Measurements from ENCODE around the gene DRAM1.
"Not testable (repeated sequence)": the region's sequence is repeated elsewhere in the genome, so short reads cannot be mapped to it uniquely, and the experiment has no call there.

DRAM1 gene

DNA sequence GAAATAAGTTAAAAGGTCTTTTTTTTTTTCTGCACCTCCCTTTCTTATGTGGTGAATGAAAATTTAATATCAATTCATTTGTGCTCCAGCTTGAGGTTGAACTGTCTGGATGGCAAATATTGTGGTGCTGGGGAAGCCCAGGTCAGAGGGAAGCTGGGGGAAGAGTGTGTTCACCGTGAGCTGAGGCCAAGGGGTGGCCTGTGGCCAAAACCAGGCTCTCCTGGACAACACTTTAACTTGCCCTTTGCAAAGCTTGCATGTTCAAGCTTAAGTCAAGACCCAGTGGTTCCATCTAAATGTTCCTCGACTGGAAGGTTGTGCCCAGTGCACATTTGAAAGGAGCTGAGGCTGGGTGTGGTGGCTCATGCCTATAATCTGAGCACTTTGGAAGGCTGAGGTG lies 28.8 kb downstream of the DRAM1 start:
- DNase-seq (ENCODE audit: low read depth): no peak

- no peak for DNase-seq (ENCODE audit: low read depth)
Measured at GRCh38 chr12:101908395-101908794, 31.0 kb downstream of the DRAM1 start.

GRCh38 chr12:101909646-101910045 lies 32.3 kb downstream of the DRAM1 start:
- no peak for DNase-seq (ENCODE audit: low read depth)

DNA sequence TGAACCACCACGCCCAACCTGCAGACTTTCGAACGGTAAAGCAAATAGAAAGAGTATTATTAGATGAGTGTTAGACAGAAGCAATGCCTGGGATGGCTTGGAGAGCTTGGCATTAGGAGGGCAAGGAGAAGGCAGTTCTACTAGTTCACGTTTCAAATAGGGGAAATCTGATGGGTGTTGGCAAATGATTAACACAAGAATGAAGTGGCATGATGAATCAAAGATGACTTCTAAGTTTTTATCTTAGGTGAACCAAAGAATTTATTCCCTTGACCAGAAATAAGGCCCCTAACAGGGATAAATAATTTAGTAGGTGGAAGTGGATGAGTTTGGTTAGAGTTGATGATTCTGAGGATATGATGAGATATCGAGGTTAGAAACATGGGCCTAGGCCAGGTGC lies 38.5 kb downstream of the DRAM1 start:
- no peak for DNase-seq (ENCODE audit: low read depth)

- not testable (repeated sequence) for DNase-seq (ENCODE audit: low read depth)
Measured at GRCh38 chr12:101918805-101919204, 41.4 kb downstream of the DRAM1 start.

DNA sequence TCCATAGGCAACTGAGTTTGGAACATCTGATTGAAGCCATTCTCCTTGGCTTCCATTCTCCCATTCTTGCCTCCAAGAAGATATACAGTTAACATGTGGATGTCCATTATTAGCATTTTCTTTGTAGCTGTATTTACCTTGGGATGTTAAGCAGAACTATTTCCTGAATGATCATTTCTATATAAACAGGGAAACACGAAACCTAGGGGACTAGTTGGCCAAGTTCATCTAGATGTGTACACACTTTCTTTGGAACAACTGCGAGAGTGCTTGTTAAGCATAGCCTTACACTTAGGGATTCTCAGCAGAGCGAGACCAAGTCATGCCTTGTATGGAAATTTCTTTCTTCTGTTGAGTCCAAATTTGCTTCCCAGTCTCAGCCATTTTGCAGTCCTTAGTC lies 42.1 kb downstream of the DRAM1 start:
- no peak for DNase-seq (ENCODE audit: low read depth)

DNA sequence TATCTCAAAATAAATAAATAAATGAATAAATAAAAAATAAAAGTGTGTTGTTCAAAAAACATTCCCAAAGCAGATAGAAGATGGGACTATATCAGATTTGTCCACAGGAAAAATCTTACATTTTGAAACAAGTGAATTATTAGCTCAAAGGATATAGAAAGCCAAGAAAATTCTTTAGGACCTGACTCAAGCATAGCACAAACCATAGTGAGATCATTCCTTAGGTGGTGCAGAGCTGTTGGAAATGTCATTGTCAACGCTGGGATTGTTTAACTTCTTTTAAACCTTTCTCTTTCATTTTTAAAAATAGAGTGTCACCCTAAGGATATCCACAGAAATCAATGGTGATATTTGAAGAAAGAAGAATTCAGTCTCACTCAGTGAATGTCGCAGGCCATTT lies 43.5 kb downstream of the DRAM1 start:
- DNase-seq (ENCODE audit: low read depth): no peak

DNA sequence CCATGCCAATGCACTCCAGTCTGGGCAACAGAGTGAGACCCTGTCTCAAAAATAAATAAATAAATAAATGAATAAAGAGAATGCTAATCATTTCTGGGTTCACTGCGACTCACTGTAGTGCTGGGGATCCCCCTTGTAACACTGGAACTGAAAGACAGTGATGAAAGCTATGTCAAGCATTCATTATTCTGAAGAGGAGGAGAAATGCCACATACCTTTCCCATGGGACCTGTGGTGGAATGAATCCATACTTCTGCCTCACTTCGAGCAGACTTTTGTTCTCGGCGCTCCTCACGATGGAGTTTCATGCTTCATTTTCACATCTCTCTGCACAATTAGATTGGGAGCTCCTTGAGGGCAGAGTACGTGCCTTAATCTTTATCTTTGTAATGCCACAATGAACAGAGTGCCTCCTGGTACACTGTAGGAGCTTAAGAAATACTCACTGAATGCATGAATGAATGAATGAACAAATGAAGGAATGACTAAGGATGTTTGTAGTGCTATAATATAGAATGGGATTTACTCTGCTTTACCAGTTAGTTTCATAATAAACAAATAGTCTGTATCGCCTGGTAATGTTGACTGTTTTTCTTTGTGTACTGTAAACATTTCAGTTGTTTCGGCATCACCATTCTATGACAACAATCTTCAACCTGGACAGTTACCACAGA lies 45.8 kb downstream of the DRAM1 start:
- no peak for DNase-seq (ENCODE audit: low read depth)

DNA sequence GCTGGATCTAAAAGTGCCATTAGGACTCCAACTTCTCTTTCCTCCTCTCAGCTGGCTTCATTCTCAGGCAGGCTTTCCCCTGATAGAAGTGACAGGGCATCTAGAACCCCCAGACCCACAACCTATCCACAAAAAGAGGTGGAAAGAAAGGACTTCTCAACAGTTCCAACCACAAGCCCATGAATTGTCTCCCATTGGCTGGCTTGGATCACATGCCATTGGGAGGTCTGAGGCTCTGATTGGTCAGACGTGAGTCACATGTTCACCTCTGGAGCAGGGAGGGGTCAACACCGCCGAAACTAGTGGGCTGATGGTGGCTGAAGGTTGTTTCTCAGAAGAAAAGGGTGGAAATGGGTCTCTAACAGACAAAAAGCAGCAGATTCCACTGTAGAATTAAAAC lies 47.2 kb downstream of the DRAM1 start:
- no peak for DNase-seq (ENCODE audit: low read depth)

DNA sequence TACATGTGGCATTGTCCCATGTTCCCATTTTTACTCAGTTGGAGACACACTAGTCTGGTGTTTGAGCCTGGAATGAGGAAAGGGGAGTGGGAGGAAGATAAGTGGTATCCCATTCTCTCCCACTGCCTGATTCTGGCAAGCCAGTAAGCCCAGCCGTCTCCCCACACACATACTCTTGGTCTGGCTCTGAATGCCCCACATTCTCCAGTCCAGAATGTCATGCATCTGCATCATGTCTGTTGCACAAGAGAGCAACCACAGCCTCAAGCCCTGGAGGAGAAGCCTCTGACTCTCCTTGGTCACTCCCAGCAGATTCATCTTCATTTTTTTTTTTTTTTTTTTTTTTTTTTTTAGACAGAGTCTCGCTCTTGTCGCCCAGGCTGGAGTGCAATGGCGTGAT lies 48.0 kb downstream of the DRAM1 start:
- DNase-seq (ENCODE audit: low read depth): no peak

DNA sequence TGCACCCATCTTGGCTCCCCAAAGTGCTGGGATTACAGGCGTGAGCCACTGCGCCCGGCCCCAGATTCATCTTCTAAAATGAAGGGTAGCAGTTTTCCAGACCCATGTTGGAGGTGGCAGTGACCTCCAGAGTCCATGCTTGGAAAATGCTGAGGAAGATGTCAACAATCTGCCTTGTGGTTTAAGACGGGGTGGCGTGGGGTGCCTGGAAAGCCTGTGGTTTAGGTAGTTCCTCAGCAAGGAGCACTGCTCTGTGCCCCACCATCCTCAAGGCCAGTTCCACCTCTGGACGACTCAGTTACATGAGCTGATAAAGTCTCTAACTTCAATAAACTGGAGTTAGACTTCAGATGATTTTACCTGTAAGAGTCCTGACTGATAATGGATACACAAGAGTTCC lies 48.6 kb downstream of the DRAM1 start:
- no peak for DNase-seq (ENCODE audit: low read depth)

DNA sequence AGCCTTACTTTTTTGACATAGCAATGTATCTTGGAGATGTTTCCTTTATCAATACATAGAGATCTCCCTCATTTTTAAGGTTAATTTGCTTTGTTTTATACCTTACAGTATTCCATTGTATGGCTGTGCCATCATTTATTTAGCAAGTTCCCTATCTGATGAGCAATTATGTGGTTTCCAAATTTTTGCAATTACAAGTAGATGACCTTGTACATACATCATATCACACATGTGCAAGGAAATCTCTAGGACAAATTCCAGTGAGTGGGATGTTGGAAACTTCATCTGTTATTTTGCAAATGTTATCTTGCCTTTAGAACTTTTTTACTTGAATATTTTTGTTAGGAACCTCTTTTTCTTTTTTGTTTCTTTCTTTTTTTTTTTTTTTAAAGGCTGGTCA lies 49.7 kb downstream of the DRAM1 start:
- DNase-seq (ENCODE audit: low read depth): no peak

DNA sequence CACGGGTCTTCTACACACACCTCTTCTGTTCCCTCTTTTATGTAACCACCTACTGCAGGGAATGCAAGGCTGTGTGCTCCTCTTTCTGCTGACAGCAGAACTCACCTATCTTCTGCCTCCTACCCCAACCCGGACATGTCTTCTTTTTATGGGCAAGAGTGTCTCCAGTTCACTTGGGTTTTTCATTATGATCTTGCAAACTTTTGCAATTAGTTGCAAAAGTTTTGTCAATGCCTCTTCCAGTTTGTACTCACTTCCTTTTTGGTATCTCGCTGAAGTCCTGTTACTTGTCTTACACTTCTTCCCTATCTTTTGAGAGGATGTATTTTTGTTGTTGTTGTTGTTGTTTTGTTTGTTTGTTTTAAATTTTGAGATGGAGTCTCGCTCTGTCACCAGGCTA lies 50.6 kb downstream of the DRAM1 start:
- DNase-seq (ENCODE audit: low read depth): no peak

DNA sequence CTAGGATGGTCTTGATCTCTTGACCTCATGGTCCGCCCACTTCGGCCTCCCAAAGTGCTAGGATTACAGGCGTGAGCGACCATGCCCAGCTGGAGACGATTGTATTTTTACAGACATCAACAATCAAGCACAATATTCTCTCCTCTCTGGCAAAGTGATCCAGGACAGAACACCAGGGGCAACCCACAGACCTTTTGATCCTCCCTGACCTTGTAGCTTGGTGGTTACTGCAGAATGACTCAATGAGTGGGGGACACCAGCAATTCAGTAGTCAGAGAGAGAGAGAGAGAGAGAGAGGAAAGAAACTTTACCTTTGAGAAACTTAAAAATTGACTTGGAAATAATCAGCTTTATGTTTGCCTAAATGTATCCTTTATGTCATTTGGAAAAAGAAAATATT lies 51.2 kb downstream of the DRAM1 start:
- no peak for DNase-seq (ENCODE audit: low read depth)

- DNase-seq (ENCODE audit: low read depth): no peak
Measured at GRCh38 chr12:101929365-101930041, 52.1 kb downstream of the DRAM1 start.

DNA sequence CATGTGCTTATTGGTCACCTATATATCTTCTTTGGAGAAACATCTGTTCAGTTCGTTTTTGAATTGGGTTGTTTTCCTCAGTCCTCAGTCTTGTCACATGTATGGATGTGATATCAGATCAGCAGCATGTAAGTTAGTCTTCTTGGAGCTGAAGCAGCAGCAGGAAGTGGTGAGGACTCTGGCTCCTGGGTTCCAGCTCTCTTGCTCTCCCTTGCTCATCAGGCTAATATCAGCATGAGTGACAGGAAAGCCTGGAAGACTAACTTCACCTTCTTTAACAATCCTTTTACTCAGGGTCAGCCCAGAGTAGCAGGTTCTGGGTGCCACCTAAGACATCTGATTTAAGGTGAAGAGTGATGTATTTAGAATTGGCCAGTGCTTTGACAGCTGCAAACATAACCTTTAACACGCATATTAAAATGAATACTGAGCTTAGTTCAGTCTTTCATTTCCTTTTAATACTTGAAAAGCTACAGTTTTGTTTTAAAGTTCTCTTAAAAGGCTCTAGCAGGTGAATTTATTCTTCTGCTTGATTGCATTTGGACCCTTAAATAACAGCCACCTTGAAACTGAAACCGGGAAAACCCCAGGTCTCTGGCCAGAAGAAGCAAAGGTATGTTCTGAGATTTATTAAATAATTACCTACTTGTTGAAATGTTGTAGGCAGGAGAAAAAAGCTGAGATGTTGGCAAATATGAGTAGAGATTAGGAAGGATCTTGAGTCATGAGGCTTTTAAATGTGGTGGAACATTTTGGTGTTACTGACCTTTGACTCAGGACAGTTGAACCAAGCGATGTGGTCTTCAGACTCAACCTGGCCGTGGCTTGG lies 54.3 kb downstream of the DRAM1 start:
- no peak for DNase-seq (ENCODE audit: low read depth)

- DNase-seq (ENCODE audit: low read depth): no peak
Measured at GRCh38 chr12:101933866-101934514, 56.6 kb downstream of the DRAM1 start.

DNA sequence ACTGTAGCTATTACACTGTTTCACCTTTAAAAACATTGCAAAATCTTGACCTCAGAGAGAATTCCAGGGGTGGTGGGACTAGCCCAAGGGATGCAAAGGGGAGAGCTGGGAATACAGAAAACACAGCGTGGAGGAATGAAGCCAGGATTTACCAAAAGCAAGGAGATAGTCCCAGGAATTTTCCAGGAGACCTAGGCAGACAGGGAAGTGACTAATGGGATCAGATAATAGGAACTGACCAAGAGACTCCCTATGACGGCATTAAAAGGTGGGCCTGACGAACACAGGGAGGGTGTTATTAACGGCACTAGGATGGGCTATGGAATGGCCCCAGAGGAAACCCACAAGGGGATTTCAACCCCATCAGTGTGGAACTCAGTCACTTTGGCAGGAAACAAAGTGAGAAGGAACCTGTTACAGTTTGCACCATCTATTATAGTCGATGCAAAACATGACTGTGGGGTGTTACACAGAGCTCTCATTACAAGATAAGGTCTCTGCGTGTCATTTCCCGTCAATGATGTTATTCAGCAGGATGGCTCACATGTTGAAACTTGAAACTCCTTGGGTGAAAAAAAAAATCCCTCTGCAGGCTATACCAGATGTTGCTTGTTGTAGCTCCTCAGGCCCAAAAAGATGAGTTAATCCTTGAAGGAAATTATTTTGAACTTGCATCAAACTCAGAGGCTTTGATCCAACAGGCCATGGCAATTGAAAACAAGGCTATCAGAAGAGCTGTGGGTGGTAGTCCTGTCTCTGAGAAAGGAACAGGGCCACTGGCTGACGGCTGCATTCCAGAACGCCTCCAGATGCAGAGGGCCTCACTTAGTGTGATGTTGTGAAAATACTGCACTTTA lies 58.7 kb downstream of the DRAM1 start:
- DNase-seq (ENCODE audit: low read depth): no peak

DNA sequence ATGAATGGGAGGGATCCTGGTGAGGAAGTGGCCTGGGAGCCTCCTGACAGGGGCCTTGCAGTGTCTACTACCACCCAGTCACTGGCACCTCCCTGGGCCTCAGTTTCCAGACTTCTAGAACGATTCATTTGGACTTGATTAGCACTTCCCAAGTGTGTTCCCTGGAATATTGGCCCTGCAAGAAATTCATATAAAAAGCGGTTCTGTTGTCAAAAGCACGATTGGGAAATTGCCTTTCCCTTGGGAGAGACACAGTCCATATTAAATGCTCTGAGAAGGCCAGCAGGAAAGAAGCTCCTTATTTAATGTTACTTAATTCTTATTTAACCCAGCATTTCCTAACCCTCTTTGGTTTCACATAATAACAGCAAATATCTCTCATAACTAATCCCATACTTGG lies 61.9 kb downstream of the DRAM1 start:
- DNase-seq (ENCODE audit: low read depth): no peak

DNA sequence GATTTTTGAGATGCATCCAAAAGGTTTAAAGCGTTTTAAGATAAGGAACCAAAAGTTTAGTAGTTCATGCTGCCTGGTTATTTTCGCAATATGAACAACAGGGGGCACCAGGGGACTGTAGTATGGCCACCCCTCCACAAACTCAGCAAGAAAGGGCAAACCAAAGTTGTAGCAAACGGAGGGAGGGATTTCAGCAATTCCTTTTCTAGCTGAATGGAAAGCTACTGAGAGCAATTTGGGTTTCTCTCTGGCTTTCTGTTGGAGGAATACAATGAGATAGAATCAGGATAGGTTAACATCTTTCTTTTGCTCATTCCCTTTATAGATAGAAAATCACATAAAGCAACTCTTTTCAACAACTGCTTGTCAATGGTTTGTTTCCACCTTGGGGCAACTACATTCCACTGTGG lies 62.5 kb downstream of the DRAM1 start:
- peak; percentile 27 for DNase-seq (ENCODE audit: low read depth)

DNA sequence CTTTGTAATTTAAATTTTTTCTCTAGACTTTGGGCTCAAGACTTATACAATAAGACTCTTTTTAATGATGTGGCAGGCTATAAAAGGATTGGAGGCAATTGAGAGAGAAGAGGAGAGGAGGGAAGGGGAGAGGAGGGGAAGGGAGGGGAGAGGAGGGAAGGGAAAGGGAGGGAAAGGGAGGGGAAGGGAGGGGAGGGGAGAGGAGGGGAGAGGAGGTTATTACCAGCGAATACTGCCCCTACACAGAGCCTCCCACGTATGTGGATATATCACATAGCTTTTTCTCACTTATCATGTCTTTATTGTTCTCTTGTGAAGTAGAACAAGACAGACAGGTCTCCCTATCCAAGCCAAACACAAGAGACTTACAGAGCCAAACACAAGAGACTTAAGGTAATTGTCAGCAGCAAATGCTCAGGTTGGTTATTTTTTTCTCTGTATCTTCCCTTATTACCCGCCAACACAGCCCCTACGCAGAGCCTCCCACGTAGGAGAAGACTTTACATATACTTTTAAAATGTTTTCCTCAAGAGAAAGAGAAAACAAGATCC lies 63.1 kb downstream of the DRAM1 start:
- no peak for DNase-seq (ENCODE audit: low read depth)

Data from stimulated activated CD4-positive, alpha-beta T cell treated with anti-CD3 and anti-CD28 coated beads, Interleukin-2, amount 100 ng/mL, for 4 hours (primary cell).